Chondrocyte (in vitro differentiated cells): ENCODE data around the gene AKR1B15. TPM values are rescaled to one million over a fixed set of nuclear protein-coding genes. Genes with fewer than 3 reads are reported as not detected.
"Not testable (repeated sequence)": the region's sequence is repeated elsewhere in the genome, so short reads cannot be mapped to it uniquely, and the experiment has no call there.

ENCODE experiments used
- DNase-seq: peaks from one replicate; pipeline ENCODE4 v3.0.0; 2021; ENCODE audit warnings: mixed read lengths, low spot score
- H3K27ac Mint-ChIP-seq: one replicate; pipeline ENCODE4 v1.8.0; 2021; ENCODE audit warnings: mild to moderate bottlenecking, moderate library complexity, mixed read lengths; ENCODE audit not compliant: unreplicated experiment
- H3K27me3 Mint-ChIP-seq: 2 replicates; pipeline ENCODE4 v1.8.0; 2021; ENCODE audit warnings: low read depth, mixed read lengths
- H3K36me3 Mint-ChIP-seq: 2 replicates; pipeline ENCODE4 v1.8.0; 2021; ENCODE audit warnings: low read depth, mixed read lengths
- H3K4me1 Mint-ChIP-seq: 2 replicates; pipeline ENCODE4 v1.8.0; 2021; ENCODE audit warnings: low read depth, mild to moderate bottlenecking, mixed read lengths
- H3K4me3 Mint-ChIP-seq: one replicate; pipeline ENCODE4 v1.8.0; 2021; ENCODE audit warnings: mild to moderate bottlenecking, moderate library complexity, mixed read lengths; ENCODE audit not compliant: unreplicated experiment
- H3K9me3 Mint-ChIP-seq: 2 replicates; pipeline ENCODE4 v1.8.0; 2021; ENCODE audit warnings: low read depth, mixed read lengths
- total RNA-seq: library from RNA; stranded (reverse); gene quantifications from 3 replicates; pipeline ENCODE4 v1.2.1, GENCODE V29; 2021
- TF ChIP-seq, protein P1 (sequence below): fragments of 200-600 bp; sonication (generic); IDR thresholded peaks from 2 replicates; pipeline ENCODE4 v1.5.0; 2021; ENCODE audit warnings: antibody characterized with exemption, mild to moderate bottlenecking, moderate library complexity

Gene AKR1B15
- total RNA-seq, 1 donor from 2014 or later = not detected

DNA sequence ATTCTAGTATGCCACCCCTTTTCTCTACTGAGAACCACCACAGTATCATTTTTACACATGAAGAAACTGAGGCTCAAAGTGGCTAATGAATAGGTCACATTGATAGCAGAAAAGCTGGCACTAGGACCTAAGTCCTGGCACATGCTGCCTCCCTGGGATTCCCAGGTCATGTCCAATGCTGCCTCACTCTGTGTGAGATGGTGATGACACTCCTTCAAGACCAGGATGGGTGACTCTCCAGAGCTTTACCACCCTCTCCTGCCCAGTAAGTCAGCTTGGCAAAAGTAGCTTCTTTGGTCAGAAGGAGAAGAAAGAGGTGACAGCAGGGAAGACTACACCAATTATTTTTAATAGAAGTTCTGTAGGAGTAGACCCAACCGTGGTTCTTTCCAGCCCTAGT is 34.8 kb upstream of the AKR1B15 start:
- TF ChIP-seq, protein P1, sequence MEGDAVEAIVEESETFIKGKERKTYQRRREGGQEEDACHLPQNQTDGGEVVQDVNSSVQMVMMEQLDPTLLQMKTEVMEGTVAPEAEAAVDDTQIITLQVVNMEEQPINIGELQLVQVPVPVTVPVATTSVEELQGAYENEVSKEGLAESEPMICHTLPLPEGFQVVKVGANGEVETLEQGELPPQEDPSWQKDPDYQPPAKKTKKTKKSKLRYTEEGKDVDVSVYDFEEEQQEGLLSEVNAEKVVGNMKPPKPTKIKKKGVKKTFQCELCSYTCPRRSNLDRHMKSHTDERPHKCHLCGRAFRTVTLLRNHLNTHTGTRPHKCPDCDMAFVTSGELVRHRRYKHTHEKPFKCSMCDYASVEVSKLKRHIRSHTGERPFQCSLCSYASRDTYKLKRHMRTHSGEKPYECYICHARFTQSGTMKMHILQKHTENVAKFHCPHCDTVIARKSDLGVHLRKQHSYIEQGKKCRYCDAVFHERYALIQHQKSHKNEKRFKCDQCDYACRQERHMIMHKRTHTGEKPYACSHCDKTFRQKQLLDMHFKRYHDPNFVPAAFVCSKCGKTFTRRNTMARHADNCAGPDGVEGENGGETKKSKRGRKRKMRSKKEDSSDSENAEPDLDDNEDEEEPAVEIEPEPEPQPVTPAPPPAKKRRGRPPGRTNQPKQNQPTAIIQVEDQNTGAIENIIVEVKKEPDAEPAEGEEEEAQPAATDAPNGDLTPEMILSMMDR = no peak
- H3K27ac Mint-ChIP-seq = no peak overlapping the region
- H3K9me3 Mint-ChIP-seq = no peaks in the 10 kb centered on the region
- DNase-seq = no peak
- no peaks in the 10 kb centered on the region for H3K27me3 Mint-ChIP-seq
- H3K4me1 Mint-ChIP-seq = peaks cover 19% of the 10 kb centered on the region
- H3K36me3 Mint-ChIP-seq = no peaks in the 10 kb centered on the region
- H3K4me3 Mint-ChIP-seq = no peak overlapping the region

DNA sequence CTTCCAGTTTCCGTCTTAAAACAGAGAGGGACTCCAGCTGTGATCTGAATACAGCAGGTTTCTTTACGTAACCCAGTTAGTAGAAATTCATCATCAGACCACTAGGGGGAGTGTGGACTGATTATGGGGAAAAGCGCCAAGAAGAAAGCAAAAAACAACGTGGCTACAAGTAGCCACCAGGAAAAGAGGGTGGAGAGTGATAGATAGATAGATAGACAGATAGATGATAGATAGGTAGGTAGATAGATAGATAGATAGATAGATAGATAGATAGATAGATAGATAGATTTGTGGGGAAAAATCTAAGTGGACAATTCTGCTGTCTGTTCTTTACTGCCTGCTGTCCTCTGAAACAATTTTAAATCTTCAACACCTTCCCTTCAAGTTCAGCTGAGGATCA is 34.2 kb upstream of the AKR1B15 start:
- no peak for DNase-seq
- Mint-ChIP-seq H3K4me3 (no peak overlapping the region), H3K27me3 (no peaks in the 10 kb centered on the region), H3K36me3 (no peaks in the 10 kb centered on the region), H3K27ac (no peak overlapping the region), H3K9me3 (no peaks in the 10 kb centered on the region), H3K4me1 (peaks cover 19% of the 10 kb centered on the region)
- TF ChIP-seq, protein P1 = peak; percentile 90

DNA sequence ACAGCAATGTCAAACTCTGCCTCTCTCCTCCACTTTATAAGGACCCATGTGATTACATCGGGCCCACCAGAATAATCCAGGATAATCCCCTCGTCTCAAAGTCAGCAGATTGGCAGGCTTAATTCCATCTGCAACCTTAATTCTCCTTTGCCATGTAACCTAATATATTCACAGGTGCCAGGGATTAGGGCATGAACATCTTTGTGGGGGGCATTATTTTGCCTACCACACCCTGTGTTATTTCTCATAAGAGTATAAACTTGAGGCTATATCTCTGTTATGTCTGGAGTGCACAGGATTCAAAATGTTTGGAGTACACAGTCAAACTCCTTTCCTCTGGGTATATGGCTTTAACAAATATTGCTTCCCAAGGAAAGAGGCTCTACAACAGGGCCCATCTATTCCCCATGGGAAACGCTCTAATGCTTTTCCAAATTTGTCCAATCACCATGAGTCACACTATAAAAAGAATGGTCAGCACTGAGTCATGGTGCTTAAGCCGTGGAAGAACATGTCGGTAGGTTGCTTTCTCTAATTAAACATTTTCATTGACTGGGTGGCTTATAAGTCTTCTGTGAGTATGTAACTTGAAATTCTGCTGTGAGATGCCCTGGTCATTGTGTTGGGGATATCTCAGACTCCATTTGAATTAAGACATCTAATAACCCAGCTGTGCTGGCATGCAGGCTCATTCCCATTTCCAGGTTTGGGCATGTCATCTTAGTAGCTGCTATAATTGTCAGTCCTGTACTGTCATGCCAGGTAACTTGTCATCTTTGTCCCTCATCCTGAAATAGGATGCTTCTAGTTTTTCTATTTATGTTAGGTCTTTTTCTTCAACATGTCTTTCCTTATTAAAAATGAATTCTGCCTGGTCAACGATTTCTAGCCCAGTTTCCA is 33.1 kb upstream of the AKR1B15 start:
- H3K27ac Mint-ChIP-seq = peak overlapping the region; percentile 63

DNA sequence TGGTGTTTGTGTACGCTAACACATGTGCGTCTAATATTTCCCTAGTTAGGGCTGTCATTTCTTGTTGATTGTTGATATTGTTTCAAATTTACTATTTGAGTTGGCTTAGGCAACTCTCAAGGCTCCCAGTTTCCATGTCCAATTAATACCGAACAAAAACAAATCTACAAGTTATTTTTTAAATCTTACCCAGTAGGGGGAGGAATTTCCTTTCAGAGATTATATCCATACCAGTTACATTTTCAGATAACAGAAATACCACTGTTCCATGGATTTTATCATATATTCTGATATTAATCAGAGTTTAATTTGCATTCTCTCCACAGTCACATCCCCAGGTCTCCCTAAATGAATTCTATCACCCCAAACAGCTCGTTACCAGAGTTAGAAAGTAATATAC is 28.8 kb upstream of the AKR1B15 start:
- H3K27ac Mint-ChIP-seq = no peak overlapping the region
- H3K9me3 Mint-ChIP-seq = no peaks in the 10 kb centered on the region
- H3K36me3 Mint-ChIP-seq = no peaks in the 10 kb centered on the region
- no peak for DNase-seq
- peaks cover 12% of the 10 kb centered on the region for H3K4me1 Mint-ChIP-seq
- H3K27me3 Mint-ChIP-seq = no peaks in the 10 kb centered on the region
- TF ChIP-seq, protein P1 = peak; percentile 74
- no peak overlapping the region for H3K4me3 Mint-ChIP-seq

More for the DNA sequence above, 33.1 kb upstream of the AKR1B15 start:
- no peak for DNase-seq
- TF ChIP-seq, protein P1 = no peak
- H3K27me3 Mint-ChIP-seq = no peaks in the 10 kb centered on the region
- H3K4me3 Mint-ChIP-seq = no peak overlapping the region
- H3K9me3 Mint-ChIP-seq = no peaks in the 10 kb centered on the region
- peaks cover 19% of the 10 kb centered on the region for H3K4me1 Mint-ChIP-seq
- H3K36me3 Mint-ChIP-seq = no peaks in the 10 kb centered on the region

DNA sequence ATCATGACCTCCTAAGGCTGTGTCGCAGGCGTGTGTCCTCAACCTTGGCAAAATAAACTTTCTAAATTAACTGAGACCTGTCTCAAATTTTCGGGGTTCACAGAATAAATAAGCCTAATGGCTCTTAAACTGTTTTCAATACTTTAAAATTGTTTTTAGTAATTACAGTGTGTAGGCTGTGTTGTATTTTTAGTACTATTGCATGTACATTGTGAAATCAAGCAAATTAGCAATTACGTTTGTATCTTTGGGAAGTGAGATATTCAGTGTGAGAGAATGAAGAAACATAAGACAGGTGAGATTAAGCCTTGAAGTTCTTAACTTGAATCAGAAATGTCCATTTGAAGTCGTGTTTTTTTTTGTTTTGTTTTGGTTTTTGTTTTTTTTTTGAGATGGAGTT is 26.3 kb upstream of the AKR1B15 start:
- Mint-ChIP-seq H3K4me1 (peaks cover 6% of the 10 kb centered on the region), H3K27ac (no peak overlapping the region), H3K27me3 (no peaks in the 10 kb centered on the region), H3K36me3 (no peaks in the 10 kb centered on the region), H3K4me3 (no peak overlapping the region), H3K9me3 (no peaks in the 10 kb centered on the region)
- TF ChIP-seq, protein P1 = no peak
- DNase-seq = no peak

DNA sequence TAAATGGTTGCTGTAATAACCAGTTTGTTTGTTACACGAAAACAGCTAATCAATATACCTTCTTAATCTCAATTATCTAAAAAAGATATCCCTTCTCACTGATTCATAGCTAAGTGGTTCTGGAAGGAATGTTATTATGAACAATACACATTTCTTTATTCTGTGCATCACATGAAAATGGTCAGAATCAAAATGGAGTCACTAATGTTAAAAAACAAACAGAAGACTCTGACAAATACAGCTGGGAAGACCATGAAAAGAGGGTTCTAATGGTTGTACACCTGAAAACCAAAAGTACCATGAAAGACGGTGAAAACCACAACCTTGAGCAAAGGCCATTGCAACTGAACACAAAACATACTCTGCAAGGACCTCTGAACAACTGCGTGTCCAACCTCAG is 23.5 kb upstream of the AKR1B15 start:
- not testable (repeated sequence) for H3K27me3 Mint-ChIP-seq, H3K4me3 Mint-ChIP-seq, H3K36me3 Mint-ChIP-seq, H3K9me3 Mint-ChIP-seq, H3K27ac Mint-ChIP-seq, DNase-seq
- H3K4me1 Mint-ChIP-seq = peaks cover 15% of the 10 kb centered on the region

DNA sequence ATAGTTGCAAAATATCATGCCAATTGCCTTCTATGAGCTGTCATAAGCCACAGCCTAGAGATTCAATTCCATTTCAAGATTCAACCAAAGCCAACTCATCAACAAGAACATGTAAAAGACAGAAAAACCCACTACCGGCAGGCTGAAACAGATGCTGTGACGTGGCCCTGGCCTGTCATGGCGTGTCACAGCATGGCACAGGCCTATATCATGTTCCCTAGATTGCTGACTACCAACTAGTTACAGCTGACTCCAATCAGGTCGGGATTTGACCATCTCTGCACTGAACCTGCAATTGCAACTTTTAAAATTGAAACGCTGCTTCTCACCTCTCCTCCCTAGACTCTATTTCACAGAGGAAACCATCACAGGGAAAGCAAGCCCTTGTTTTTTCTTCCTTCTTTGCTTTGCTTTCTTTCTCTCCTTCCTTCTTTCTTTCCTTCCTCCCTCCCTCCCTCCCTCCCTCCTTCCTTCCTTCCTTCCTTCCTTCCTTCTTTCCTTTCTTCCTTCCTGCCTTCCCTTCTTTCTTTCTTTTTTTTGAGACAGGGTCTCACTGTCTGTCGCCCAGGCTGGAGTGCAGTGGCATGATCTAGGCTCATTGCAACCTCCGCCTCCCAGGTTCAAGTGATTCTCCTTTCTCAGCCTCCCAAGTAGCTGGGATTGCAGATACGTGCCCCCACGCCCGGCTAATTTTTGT is 22.2 kb upstream of the AKR1B15 start:
- H3K4me3 Mint-ChIP-seq, H3K9me3 Mint-ChIP-seq, H3K27me3 Mint-ChIP-seq, DNase-seq, H3K27ac Mint-ChIP-seq, H3K36me3 Mint-ChIP-seq: not testable (repeated sequence)
- peaks cover 15% of the 10 kb centered on the region for H3K4me1 Mint-ChIP-seq
